Activated CD8-positive, alpha-beta memory T cell treated with anti-CD3 and anti-CD28 coated beads, Interleukin-2, amount 50 U/mL, for 48 hours (primary cell): ENCODE data around the gene KRT86.
A peak's percentile ranks its signal among the peaks of the same experiment; 100 is the strongest.
"Not testable (repeated sequence)": the region's sequence is repeated elsewhere in the genome, so short reads cannot be mapped to it uniquely, and the experiment has no call there.

Source experiments
- DNase-seq: peaks from one replicate; pipeline ENCODE4 v3.0.0-alpha.2; 2020

KRT86 gene

GRCh38 chr12:52296572-52297215 is 22.2 kb downstream of the KRT86 start:
- DNase-seq = no peak

DNA sequence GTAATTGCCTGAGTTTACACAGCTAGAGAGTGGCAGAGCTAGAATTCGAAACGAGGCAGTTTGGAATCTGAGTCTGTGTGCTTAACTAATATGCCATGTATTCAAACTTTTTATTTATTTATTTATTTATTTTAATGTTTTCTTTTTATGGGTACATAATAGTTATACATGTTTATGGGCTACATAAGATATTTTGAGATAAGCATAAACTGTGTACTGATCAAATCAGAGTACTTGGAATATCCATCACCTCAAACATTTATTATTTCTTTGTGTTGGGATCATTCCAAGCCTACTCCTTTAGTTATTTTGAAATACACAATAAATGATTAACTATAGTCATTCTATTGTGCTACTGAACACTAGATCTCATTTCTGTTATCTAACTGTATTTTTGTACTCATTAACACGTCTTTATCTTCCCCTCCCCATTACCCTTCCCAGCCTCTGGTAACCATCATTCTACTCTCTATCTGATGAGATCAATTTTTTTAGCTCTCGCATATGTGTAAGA is 24.3 kb downstream of the KRT86 start:
- no peak for DNase-seq

DNA sequence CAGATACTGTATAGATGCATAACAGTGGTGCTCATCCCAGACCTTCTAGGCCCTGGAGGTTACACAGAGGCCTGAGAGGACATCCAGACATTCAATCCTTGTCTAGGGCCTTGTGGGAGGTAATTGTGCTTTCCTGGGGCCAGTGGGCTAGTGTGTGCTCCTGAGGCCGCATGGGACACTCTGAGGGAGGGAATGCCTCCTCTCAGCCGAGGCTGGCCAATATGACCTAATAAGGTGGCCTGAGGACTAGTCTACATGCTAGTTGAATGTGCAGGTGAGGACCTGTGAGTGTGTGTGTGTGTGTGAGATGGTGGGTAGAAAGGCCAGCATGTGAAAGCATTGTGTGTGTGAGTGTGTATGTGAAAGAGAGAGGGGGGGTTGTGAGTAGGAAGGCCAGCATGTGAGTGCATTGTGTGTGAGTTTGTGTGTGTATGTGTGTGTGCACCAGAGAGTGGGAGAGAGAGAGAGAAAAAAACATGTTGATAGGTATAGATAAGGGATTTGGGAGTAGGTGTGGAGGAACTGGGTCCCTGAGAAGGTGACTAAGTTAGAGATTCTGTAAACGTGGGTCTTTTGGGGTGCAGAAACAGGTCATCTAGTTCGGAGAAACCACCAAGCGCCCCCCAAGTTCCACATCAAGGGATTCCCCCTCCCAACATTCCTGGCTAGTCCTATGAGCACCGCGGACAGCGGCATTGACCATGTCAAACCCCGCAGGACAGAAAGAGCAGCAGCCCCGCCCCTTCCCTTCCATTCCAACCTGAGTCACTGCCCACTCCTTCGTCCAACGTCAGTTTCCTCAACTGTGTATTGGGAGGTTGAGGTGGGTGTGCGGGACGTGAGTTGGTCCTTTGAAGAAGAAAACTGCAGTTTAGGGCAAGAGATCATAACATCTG is 26.6 kb downstream of the KRT86 start:
- DNase-seq = no peak

- DNase-seq = not testable (repeated sequence)
These were observed 27.3 kb downstream of the KRT86 start for GRCh38 chr12:52301721-52302120.

- not testable (repeated sequence) for DNase-seq
These were observed 27.9 kb downstream of the KRT86 start for GRCh38 chr12:52302242-52302914.

DNA sequence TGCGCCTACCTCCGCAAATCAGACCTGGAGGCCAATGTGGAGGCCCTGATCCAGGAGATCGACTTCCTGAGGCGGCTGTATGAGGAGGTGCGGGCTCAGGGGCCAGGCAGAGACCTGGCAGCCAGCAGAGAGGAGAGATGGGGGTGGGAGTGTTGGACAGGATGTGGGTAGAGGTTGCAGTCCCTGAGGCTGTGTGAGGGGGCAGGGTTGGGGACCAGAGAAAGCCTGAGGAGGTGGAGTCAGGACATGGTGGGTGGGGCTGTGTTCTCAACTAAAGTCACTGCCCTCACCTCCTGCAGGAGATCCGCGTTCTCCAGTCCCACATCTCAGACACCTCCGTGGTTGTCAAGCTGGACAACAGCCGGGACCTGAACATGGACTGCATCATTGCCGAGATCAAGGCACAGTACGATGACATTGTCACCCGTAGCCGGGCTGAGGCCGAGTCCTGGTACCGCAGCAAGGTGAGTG is 30.5 kb downstream of the KRT86 start:
- not testable (repeated sequence) for DNase-seq

GRCh38 chr12:52305921-52306705 is 31.7 kb downstream of the KRT86 start:
- DNase-seq = no peak

DNA sequence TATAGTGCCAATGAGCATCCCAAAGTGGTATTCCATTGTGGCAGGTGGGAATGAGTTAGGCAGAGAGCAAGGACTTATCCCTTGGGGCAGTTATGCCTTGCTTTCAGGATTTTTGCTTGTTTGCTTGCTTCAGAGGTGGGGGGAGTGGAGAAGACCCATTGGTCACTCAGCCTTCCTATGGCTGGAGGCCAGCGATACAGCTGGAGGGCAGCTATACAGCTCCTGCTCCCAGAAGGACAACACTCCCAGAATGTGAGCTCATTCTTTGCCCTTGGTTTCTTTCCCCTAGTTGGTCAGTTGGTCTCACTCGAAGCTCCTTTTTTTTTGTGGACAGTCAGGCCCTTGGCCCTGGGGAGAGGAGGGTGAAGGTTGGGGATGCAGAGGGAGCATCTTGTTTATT is 32.3 kb downstream of the KRT86 start:
- DNase-seq = no peak

DNA sequence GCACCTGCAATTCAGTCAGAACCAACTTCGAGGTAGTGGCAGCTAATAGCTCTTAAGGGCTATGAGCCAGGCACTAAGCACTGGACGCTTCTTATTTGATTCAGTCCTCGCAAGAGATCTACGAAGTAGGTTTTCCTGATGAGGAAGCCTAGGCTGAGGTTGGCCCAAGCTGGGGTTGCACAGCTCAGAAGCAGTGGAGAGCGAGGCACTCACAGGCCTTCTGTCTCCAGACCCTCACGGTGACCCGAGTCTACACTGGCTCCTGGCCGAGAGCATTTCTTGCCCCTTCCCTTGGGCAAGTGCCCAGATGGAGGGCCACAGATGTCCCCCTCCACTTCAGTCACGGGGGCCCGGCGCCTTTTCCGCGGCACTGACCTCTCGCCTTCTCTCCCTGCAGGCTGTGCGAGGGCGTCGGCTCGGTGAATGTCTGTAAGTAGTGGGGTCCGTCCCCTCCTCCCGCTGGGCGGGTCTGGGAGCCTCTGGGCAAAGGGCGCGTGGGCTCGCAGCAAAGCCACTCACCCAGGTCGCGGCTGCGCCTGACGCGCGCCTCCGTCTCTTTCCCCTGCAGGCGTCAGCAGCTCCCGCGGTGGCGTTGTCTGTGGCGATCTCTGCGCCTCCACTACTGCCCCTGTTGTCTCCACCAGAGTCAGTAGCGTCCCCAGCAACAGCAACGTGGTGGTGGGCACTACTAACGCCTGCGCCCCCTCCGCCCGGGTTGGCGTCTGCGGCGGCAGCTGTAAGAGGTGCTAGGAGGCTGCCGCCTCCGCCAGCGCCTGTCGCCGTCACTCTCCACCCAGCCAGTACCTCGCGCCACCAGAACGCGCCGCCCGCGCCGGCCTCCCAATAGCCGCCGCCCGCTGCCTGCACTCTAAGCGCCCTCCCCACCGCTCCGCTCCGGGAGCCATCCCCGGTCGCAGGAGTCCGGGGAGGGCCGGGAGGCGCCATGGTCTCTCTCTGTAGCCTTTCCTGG is 33.7 kb downstream of the KRT86 start:
- peak; percentile 80 for DNase-seq

- DNase-seq = no peak
These were observed 34.5 kb downstream of the KRT86 start for GRCh38 chr12:52308806-52309425.

DNA sequence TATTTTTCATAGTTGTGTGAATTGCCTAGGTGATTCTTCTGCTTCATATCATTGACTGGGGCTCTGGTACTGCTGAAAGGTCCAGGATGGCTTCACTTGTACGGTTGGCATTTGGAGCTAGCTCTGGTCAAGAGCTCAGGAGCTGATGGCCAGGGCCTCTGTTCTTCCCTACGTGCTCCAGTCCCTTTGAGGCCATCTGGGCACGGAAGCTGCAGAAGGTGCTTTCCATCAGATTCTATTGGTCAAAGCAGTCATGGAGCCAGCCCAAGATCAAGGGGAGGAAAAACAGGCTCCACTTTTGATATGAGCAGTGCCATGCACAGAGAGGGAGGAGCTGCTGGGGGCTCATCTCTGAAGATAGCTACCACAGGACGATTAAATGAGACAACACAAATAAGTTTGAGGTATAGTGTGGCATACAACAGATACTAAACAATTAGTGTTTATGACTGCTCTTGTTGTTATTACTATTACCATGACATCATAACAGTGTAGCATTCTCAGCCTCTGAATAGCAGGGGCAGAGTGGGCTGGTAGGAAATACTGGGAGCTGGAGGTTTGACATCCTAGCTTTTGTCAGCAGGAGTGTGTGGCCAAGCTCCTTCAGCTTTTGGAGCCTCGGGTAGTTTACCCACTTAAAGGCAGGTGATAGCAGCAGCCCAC is 36.3 kb downstream of the KRT86 start:
- DNase-seq = no peak

DNA sequence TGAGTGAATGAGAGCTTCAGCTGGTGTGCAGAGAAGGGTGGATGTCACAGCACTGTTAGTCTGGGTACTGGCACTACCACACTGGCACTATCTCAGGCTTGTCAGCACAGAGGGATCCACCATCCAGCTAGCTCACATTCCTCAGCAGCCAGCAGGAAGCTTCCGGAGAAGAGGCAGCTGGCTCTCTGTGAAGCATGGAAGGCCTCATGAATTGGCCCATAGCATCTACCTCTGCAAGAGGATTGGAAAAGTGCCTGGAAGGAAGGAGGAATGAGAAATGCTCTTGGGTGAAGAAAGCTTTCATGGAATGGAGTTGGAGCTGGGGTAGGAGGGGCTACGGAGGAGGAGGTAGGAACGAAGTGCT is 36.8 kb downstream of the KRT86 start:
- DNase-seq = no peak

GRCh38 chr12:52312086-52312485 is 37.6 kb downstream of the KRT86 start:
- no peak for DNase-seq

- DNase-seq = peak; percentile 20
These were observed 39.0 kb downstream of the KRT86 start for GRCh38 chr12:52313461-52313860.

- peak; percentile 39 for DNase-seq
These were observed 39.5 kb downstream of the KRT86 start for GRCh38 chr12:52313926-52314325.

- peak; percentile 43 for DNase-seq
These were observed 40.1 kb downstream of the KRT86 start for GRCh38 chr12:52314511-52314910.

DNA sequence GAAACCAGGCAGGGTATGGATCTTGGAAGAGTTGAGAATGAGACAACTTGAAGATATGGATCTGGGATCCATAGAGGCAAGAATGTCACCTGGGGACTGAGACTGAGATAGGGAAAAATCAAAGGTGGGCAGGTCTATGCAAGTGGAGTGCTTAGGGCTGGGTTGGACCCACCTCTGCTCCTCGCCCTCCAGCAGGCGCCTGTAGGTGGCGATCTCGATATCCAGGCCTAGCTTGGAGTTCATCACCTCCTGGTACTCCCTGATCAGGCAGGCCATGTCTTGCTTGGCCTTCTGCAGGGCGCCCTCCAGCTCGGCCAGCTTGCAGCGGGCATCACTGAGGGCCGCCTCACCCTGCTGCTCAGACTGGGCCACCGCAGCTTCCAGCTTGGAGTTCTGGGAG is 41.3 kb downstream of the KRT86 start:
- peak; percentile 66 for DNase-seq

- DNase-seq = peak; percentile 20
These were observed 41.8 kb downstream of the KRT86 start for GRCh38 chr12:52316290-52316689.

- peak; percentile 33 for DNase-seq
These were observed 42.3 kb downstream of the KRT86 start for GRCh38 chr12:52316701-52317100.

DNA sequence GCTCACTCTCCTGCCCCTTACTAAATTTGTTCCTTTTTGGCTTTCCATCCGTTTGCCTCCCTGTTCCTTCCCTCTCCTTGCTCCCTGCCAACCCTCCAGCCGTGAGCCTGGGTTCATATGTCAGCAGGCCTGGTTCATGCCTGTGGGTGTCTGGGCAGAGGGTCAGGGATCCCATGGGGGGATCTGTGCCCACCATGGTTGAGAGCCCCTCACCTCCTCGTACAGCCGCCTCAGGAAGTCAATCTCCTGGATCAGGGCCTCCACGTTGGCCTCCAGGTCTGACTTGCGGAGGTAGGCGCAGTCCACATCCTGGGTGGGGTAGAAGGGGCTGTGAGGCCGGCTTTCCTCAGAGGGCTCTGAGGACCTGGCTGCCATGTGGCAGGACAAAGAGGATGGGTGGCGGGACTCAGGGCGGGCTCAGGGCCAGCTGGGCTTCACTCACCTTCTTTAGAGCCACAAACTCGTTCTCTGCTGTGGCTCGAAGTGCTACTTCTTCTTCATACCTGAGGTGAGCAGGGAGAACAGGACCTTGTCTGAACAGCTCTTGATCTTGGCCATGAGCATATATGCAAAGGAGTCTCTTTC is 43.1 kb downstream of the KRT86 start:
- DNase-seq = no peak
